GM20000 (cell line): ENCODE measurements around the gene PCDHB4.
"Not testable (repeated sequence)": the region's sequence is repeated elsewhere in the genome, so short reads cannot be mapped to it uniquely, and the experiment has no call there.

ENCODE experiments used
- DNase-seq: peaks from one replicate; pipeline ENCODE4 v3.0.0; 2012; ENCODE audit warnings: low spot score
- TF ChIP-seq, protein P1 (sequence below): IDR thresholded peaks from 2 replicates; pipeline ENCODE4 v1.5.1; 2012; ENCODE audit warnings: mild to moderate bottlenecking, control low read depth; ENCODE audit errors: extremely low read depth, missing control alignments

Gene PCDHB4

DNA sequence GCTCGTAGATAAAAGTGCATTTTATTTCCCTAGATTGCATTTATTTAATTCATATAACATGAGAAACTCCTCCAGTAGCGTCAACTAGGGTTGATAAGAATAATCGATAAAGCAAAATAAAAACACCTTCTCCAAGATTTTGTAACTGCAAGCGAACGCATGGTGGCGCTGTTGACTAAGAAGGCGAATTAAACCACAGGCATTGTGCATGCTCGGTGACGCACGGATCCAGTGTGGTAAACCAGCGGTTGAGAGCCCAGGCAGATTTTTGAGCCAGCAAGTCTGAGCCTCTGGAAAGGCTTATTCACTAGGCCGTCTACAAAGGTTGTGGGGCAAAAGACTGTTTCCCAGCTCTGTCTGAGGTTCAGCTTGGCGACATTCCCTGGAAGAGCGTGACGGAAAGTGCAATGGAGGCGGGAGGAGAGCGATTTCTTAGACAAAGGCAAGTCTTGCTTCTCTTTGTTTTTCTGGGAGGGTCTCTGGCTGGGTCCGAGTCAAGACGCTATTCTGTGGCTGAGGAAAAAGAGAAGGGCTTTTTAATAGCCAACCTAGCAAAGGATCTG lies 21.3 kb upstream of the PCDHB4 start, which contains the start of gene PCDHB3:
TSS of gene PCDHB3 (plus strand) at position 231 of the 563 bp plus-strand sequence. CDS start at position 408, 177 bp downstream.
- TF ChIP-seq, protein P1, sequence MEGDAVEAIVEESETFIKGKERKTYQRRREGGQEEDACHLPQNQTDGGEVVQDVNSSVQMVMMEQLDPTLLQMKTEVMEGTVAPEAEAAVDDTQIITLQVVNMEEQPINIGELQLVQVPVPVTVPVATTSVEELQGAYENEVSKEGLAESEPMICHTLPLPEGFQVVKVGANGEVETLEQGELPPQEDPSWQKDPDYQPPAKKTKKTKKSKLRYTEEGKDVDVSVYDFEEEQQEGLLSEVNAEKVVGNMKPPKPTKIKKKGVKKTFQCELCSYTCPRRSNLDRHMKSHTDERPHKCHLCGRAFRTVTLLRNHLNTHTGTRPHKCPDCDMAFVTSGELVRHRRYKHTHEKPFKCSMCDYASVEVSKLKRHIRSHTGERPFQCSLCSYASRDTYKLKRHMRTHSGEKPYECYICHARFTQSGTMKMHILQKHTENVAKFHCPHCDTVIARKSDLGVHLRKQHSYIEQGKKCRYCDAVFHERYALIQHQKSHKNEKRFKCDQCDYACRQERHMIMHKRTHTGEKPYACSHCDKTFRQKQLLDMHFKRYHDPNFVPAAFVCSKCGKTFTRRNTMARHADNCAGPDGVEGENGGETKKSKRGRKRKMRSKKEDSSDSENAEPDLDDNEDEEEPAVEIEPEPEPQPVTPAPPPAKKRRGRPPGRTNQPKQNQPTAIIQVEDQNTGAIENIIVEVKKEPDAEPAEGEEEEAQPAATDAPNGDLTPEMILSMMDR: no peak
- DNase-seq: no peak

- TF ChIP-seq, protein P1: no peak
- no peak for DNase-seq
Measured at GRCh38 chr5:141101059-141101458, 20.6 kb upstream of the PCDHB4 start.

DNA sequence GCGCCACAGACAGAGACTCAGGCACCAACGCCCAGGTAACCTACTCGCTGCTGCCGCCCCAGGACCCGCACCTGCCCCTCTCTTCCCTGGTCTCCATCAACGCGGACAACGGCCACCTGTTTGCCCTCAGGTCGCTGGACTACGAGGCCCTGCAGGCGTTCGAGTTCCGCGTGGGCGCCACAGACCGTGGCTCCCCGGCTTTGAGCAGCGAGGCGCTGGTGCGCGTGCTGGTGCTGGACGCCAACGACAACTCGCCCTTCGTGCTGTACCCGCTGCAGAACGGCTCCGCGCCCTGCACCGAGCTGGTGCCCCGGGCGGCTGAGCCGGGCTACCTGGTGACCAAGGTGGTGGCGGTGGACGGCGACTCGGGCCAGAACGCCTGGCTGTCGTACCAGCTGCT lies 19.5 kb upstream of the PCDHB4 start:
- DNase-seq: not testable (repeated sequence)

DNA sequence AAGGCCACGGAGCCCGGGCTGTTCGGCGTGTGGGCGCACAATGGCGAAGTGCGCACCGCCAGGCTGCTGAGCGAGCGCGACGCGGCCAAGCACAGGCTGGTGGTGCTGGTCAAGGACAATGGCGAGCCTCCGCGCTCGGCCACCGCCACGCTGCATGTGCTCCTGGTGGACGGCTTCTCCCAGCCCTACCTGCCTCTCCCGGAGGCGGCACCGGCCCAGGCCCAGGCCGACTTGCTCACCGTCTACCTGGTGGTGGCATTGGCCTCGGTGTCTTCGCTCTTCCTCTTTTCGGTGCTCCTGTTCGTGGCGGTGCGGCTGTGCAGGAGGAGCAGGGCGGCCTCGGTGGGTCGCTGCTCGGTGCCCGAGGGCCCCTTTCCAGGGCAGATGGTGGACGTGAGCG lies 19.1 kb upstream of the PCDHB4 start:
- DNase-seq: not testable (repeated sequence)

DNA sequence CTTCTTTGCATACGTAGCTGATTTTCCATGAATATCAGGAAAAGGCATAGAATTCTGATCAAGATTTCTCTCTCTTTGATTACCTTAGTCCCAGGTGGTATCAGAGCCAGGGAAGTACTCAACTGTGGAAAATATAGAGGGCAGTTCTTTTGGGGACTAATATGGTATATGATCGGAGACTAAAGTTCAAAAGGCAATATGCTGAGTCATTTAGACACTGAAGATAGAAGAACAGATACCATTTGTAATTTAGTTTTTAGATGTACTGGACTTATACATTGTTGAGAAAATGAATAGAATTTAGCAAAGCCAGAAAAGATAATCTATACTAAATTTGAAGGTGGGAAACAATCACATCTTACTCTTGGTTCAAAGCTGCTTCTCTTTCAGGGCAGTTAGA lies 16.3 kb upstream of the PCDHB4 start:
- no peak for DNase-seq
- TF ChIP-seq, protein P1: no peak

DNA sequence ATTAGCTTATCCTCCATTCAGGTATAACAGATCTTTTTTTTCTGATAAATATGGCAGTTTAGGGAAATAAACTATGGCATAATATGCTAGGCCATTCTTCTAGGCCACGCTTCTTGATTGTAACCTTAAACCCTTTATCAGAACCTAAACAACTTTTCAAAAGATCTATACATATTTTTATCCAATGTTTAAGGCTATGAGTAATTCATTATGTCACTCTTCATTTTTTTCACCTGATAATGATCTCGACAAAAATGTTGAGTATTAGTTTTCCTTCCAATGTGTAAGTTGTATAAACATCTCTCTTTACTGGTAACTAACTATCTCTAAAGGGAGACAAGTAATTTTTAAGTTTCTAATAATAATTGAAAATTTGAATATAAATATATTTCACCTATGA lies 2.4 kb upstream of the PCDHB4 start:
- TF ChIP-seq, protein P1: no peak
- no peak for DNase-seq

GRCh38 chr5:141121985-141122384 lies 367 bp downstream of the PCDHB4 start:
- no peak for DNase-seq
- TF ChIP-seq, protein P1: no peak

DNA sequence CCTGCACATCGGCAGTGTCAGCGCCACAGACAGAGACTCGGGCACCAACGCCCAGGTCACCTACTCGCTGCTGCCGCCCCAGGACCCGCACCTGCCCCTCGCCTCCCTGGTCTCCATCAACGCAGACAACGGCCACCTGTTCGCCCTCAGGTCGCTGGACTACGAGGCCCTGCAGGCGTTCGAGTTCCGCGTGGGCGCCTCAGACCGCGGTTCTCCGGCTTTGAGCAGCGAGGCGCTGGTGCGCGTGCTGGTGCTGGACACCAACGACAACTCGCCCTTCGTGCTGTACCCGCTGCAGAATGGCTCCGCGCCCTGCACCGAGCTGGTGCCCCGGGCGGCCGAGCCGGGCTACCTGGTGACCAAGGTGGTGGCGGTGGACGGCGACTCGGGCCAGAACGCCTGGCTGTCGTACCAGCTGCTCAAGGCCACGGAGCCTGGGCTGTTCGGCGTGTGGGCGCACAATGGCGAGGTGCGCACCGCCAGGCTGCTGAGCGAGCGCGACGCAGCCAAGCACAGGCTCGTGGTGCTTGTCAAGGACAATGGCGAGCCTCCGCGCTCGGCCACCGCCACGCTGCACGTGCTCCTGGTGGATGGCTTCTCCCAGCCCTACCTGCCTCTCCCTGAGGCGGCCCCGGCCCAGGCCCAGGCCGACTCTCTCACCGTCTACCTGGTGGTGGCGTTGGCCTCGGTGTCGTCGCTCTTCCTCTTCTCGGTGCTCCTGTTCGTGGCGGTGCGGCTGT lies 1.9 kb downstream of the PCDHB4 start:
- not testable (repeated sequence) for DNase-seq

DNA sequence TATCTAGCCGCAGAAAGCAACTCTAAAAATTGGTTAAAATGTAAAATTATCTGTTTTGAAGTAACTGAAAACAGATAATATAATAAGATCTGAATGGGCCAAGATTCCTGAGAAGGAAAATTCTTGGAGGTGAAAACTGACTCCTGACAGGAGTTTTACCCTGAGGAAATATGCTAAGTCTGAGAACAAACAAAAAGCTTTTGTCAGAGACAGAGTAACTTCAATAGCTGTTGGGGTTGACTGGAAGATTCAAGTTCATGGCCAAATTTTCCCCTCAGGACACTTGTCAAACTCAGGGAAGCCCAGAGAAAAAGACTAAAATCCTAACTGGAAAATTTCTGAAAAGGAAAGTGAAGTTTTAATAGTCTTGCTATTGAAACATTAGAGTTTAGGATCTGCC lies 5.7 kb downstream of the PCDHB4 start:
- TF ChIP-seq, protein P1: no peak
- no peak for DNase-seq
